Measurements from ENCODE around the gene THSD4. TPM values are rescaled to one million over a fixed set of nuclear protein-coding genes. Genes with fewer than 3 reads are reported as not detected.
A peak's percentile ranks its signal among the peaks of the same experiment; 100 is the strongest.

Gene THSD4
- total and polyA plus RNA-seq, 2 of the 8 experiments (the other 6 are each of a cell fraction or from before 2014, with no cell fraction given) = 2.5 to 6.2 TPM

DNA sequence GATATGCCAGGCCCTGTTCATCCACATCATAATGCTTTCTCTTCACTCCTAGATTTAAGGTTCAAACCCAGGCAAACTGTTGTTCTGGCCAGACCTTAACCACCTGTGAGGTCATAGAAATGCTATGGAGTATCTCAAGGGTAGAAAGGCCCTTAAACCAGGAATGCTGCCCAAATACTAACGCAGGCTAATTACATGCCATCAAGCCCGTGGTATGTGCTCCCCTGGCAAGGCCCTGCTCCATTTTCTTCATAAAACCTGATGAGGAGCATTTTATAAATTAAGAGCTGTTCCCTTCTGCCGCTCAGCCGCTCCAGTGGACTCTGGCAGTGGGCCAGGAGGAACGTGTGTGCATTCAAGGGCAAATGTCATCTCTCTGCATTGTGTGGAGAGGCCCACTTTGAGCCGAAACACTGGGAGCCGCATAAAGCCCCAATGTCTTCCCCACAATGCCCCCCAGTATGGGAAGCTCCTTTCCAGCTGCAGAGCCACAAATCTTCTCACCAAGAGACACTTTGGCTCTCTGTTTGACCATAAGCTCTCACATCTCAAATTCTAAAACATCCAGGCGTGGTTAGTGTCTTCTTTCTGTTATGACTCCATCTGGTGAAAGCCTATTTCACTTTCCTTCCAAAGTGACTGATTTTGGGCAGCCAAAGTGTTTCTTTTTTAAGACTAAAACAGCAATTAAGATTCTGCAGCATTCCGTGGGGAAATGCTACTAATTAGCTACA lies 484.3 kb downstream of the THSD4 start:
- 91% methylated on average over 9 of the region's 9 CpGs; no CpG with 5 or more reads in 1 of the 2 experiments for WGBS, 2 experiments (ENCODE audit: extremely low coverage in 1 of 2, insufficient coverage in 1 of 2, insufficient read length in 1 of 2, insufficient replicate concordance in 2 of 2, low coverage in 1 of 2, low lambda C conversion rate in 2 of 2, missing lambda C conversion rate in 1 of 2)
- Histone ChIP-seq H3K18ac (ENCODE audit: extremely low read depth, low read length) (0 out of 2 replicates have a peak overlapping the region, but pooled peaks have one; percentile 20), H2AK5ac (ENCODE audit: low read depth, low read length) (no peak overlapping the region), H3K23me2 (ENCODE audit: low read depth, low read length) (no peaks in the 10 kb centered on the region), H3K79me1 (ENCODE audit: low read depth, low read length) (no peaks in the 10 kb centered on the region), H3K56ac (replicated peaks; ENCODE audit: insufficient read length, low read depth, low read length) (no peak overlapping the region), H3K23ac (ENCODE audit: insufficient read length) (no peak overlapping the region), H2BK120ac (replicated peaks; ENCODE audit: low read depth, low read length) (no peak overlapping the region), H3K27me3 (replicated peaks in 1 of 4; ENCODE audit: control insufficient read depth in 3 of 4, extremely low read depth in 1 of 4, insufficient read depth in 3 of 4, low read length in 3 of 4) (no peaks in the 10 kb centered on the region), H3K4ac (replicated peaks; ENCODE audit: insufficient read length, low read depth, low read length) (no peak overlapping the region), H4K5ac (ENCODE audit: insufficient read length, low read depth, low read length) (no peak overlapping the region), H2BK15ac (ENCODE audit: low read length) (no peak overlapping the region), H3K79me2 (ENCODE audit: control insufficient read depth in 1 of 2, insufficient read depth in 2 of 2, low read length in 2 of 2) (no peaks in the 10 kb centered on the region), H4K91ac (replicated peaks; ENCODE audit: insufficient read length, low read length) (no peak overlapping the region), H2BK12ac (ENCODE audit: low read depth, low read length) (no peak overlapping the region), H3K27ac (ENCODE audit: low read depth, low read length) (no peak overlapping the region), H3K4me1 (replicated peaks in 1 of 4; ENCODE audit: control insufficient read depth in 3 of 4, insufficient read depth in 4 of 4, low read length in 3 of 4) (peaks cover 0 to 4% (median 2%) of the 10 kb centered on the region in 4 experiments; a peak in 1 of 7 replicates), H3K36me3 (ENCODE audit: control insufficient read depth in 2 of 4, insufficient read depth in 4 of 4, low read length in 3 of 4) (no peaks in the 10 kb centered on the region), H4K20me1 (replicated peaks in 1 of 2; ENCODE audit: control insufficient read depth in 1 of 2, insufficient read depth in 2 of 2, low read length in 2 of 2) (no peaks in the 10 kb centered on the region), H4K8ac (ENCODE audit: extremely low read depth, insufficient read depth, low read length) (no peak overlapping the region), H3K4me3 (ENCODE audit: extremely low read depth in 1 of 4, insufficient read depth in 2 of 4, low read depth in 3 of 4, low read length in 4 of 4) (no peak overlapping the region), H3K9ac (replicated peaks in 1 of 4; ENCODE audit: extremely low read depth in 1 of 4, low read depth in 3 of 4, low read length in 3 of 4) (no peak overlapping the region), H2BK5ac (ENCODE audit: low read depth, low read length) (no peak overlapping the region), H3K9me3 (ENCODE audit: insufficient read depth in 2 of 2, low read depth in 1 of 2, low read length in 1 of 2) (peaks cover 2 to 4% of the 10 kb centered on the region in 2 experiments; a peak in 1 of 4 replicates), H3K14ac (ENCODE audit: insufficient read length) (no peak overlapping the region), H3K4me2 (ENCODE audit: insufficient read depth in 1 of 2, low read depth in 2 of 2, low read length in 2 of 2) (no peak overlapping the region), H2AFZ (ENCODE audit: low read length) (no peak overlapping the region), H2BK20ac (ENCODE audit: low read length) (no peak overlapping the region)
- POLR2A ChIA-PET (ENCODE audit: partially characterized antibody) = interaction anchor here (1.0 kb wide), 1 partner anchor 11 kb away, joined by 3 read pairs; no protein-coding TSS in a partner anchor
- DNase-seq (ENCODE audit: low read depth in 1 of 2, low spot score in 2 of 2) (no peak), FAIRE-seq (no peak)
- CTCF ChIA-PET (ENCODE audit: partially characterized antibody) = interaction anchor here (1.0 to 1.7 kb wide), 3 partner anchors 8 to 144 kb away, joined by 3 to 9 read pairs (median 3); no protein-coding TSS in a partner anchor
- TF ChIP-seq HDAC2 (IDR thresholded peaks at IDR 0.05; ENCODE audit: borderline replicate concordance in 1 of 2, low read depth in 2 of 2, low read length in 2 of 2) (no peak), PHF8 (conservative IDR thresholded peaks at IDR 0.05; ENCODE audit: low read depth, low read length) (no peak), JUND (IDR thresholded peaks at IDR 0.05; ENCODE audit: low read length) (no peak)

Measured in H1 (cell line).